HepG2 (cell line): Measurements from ENCODE around the gene XPR1. TPM values are rescaled to one million over a fixed set of nuclear protein-coding genes. Genes with fewer than 3 reads are reported as not detected.

Experiments
- GTF3A ChIP-seq: sonication (generic); formaldehyde crosslinking; conservative IDR thresholded peaks from 2 replicates; pipeline ENCODE4 v1.4.0; 2020; ENCODE audit warnings: mild to moderate bottlenecking, missing genetic modification reagents
- HDAC1 ChIP-seq: sonication (generic); formaldehyde crosslinking; IDR thresholded peaks from 2 replicates; pipeline ENCODE4 v1.5.1; 2020; ENCODE audit warnings: mild to moderate bottlenecking, missing genetic modification reagents
- HNF4A ChIP-seq: sonication (generic); formaldehyde crosslinking; IDR thresholded peaks from 2 replicates; pipeline ENCODE4 v1.4.0; 2020; ENCODE audit warnings: missing genetic modification reagents
- NFE2L2 ChIP-seq: fragments of 150-350 bp; IDR thresholded peaks from 2 replicates; pipeline ENCODE4 v1.6.1; 2014; ENCODE audit warnings: low read length
- RXRB ChIP-seq: IDR thresholded peaks from 2 replicates; pipeline ENCODE4 v1.6.1; 2016; ENCODE audit warnings: borderline replicate concordance, missing genetic modification reagents, missing compliant biosample characterization
- SALL1 ChIP-seq: sonication (generic); formaldehyde crosslinking; IDR thresholded peaks from 2 replicates; pipeline ENCODE4 v1.8.0; 2022; ENCODE audit warnings: mild to moderate bottlenecking, missing genetic modification reagents
- SOX13 ChIP-seq, 3 experiments: fragments of 450-650 bp in 1 of 3; sonication (generic) in 1 of 3; formaldehyde crosslinking in 1 of 3; IDR thresholded peaks in 2 of 3; conservative IDR thresholded peaks in 1 of 3; 2 replicates each; pipeline versions ENCODE4 v1.5.0 to v1.6.1; 2016 to 2020; ENCODE audit warnings: antibody characterized with exemption in 1 of 3, mild to moderate bottlenecking in 1 of 3, missing compliant biosample characterization in 1 of 3, missing genetic modification reagents in 1 of 3, moderate library complexity in 1 of 3
- TBP ChIP-seq: sonication (generic); formaldehyde crosslinking; IDR thresholded peaks from 2 replicates; pipeline ENCODE4 v1.5.0; 2020; ENCODE audit warnings: missing genetic modification reagents
- TCF7L2 ChIP-seq: IDR thresholded peaks from 2 replicates; pipeline ENCODE4 v1.6.1; 2011; ENCODE audit warnings: mild to moderate bottlenecking, low read depth, low read length, moderate library complexity
- TEAD3 ChIP-seq: optimal IDR thresholded peaks from 2 replicates; pipeline ENCODE3; 2016; ENCODE audit warnings: borderline replicate concordance
- ZFP90 ChIP-seq: sonication (generic); formaldehyde crosslinking; IDR thresholded peaks from 2 replicates; pipeline ENCODE4 v1.8.0; 2022; ENCODE audit warnings: missing genetic modification reagents, mild to moderate bottlenecking, inconsistent platforms, borderline replicate concordance
- ZNF784 ChIP-seq: sonication (generic); formaldehyde crosslinking; IDR thresholded peaks from 2 replicates; pipeline ENCODE4 v1.5.1; 2020; ENCODE audit warnings: missing genetic modification reagents, mild to moderate bottlenecking, borderline replicate concordance
- polyA plus RNA-seq, 8 experiments: library from polyadenylated mRNA; depleted of rRNA in 3 of 8; stranded (reverse) in 7 of 8; unstranded in 1 of 8; fragments of >200 nt; fragmentation: Illumina TruSeq in 4 of 8; extraction: Trizol in 4 of 8; gene quantifications; 2 replicates each; pipeline versions ENCODE4 v1.2.1 to v1.2.3, GENCODE V29; 2011 to 2016; ENCODE audit warnings: low read depth in 4 of 8, missing spikeins in 1 of 8, mixed read lengths in 1 of 8; ENCODE audit not compliant: insufficient read depth in 1 of 8
- total RNA-seq, 5 experiments: library from RNA; depleted of rRNA; stranded (reverse); fragments of >200 nt; fragmentation: Illumina TruSeq; extraction: Trizol; gene quantifications; 2 replicates each; pipeline ENCODE4 v1.2.3, GENCODE V29; 2016; ENCODE audit warnings: low read depth in 1 of 5
- TF ChIP-seq, protein P1 (sequence below): sonication (generic); formaldehyde crosslinking; IDR thresholded peaks from one replicate; pipeline ENCODE4 v1.5.1; 2020; ENCODE audit warnings: mild to moderate bottlenecking, missing genetic modification reagents; ENCODE audit errors: not compliant biosample characterization
- TF ChIP-seq, protein P2 (sequence below): IDR thresholded peaks from 2 replicates; pipeline ENCODE4 v1.4.0; 2020; ENCODE audit warnings: mild to moderate bottlenecking, missing genetic modification reagents
- TF ChIP-seq, protein P3 (sequence below): sonication (generic); formaldehyde crosslinking; IDR thresholded peaks from 2 replicates; pipeline ENCODE4 v1.5.0; 2020; ENCODE audit warnings: missing genetic modification reagents

Gene XPR1
- total and polyA plus RNA-seq, 2 of the 13 experiments (the other 11 are each of a cell fraction or from before 2014, with no cell fraction given) = 22.3 to 23.6 TPM

DNA sequence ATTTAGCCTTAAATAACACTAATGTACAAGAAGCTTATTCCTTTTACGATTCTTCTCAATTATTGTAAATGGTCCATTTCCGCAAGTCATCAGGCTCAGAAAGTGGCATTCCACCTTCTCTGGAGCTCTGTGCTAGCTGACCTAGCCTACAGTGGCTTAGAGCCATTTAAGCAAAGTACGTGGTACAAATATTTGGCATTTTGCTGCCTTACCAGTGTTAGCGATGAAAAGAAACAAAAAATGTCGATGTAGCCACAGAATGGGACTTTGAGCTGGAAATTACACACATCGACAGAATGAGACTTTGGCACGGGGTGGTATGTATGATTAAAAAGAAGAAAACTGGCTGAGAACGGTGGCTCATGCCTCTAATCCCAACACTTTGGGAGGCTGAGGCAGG is 47.0 kb upstream of the XPR1 start (continued):
- peak; percentile 42; the same call in 1 of the 2 replicates for TF ChIP-seq SALL1
- 0 out of 2 replicates have a peak, but pooled peaks have one; percentile 11 for TF ChIP-seq HDAC1 (CRISPR knock-in tag)
- TF ChIP-seq ZNF784 = no peak
- TF ChIP-seq RXRB = no peak
- no peak for TF ChIP-seq SOX13 (IDR thresholded peaks at IDR 0.05)
- peak in 1 of 2 experiments; percentile 35; a peak in 1 of 4 replicates for TF ChIP-seq SOX13 (CRISPR knock-in tag; conservative IDR thresholded peaks at IDR 0.05 in 1 of 2, IDR thresholded peaks at IDR 0.05 in 1 of 2)
- no peak for TF ChIP-seq TBP
- TF ChIP-seq, protein P1, sequence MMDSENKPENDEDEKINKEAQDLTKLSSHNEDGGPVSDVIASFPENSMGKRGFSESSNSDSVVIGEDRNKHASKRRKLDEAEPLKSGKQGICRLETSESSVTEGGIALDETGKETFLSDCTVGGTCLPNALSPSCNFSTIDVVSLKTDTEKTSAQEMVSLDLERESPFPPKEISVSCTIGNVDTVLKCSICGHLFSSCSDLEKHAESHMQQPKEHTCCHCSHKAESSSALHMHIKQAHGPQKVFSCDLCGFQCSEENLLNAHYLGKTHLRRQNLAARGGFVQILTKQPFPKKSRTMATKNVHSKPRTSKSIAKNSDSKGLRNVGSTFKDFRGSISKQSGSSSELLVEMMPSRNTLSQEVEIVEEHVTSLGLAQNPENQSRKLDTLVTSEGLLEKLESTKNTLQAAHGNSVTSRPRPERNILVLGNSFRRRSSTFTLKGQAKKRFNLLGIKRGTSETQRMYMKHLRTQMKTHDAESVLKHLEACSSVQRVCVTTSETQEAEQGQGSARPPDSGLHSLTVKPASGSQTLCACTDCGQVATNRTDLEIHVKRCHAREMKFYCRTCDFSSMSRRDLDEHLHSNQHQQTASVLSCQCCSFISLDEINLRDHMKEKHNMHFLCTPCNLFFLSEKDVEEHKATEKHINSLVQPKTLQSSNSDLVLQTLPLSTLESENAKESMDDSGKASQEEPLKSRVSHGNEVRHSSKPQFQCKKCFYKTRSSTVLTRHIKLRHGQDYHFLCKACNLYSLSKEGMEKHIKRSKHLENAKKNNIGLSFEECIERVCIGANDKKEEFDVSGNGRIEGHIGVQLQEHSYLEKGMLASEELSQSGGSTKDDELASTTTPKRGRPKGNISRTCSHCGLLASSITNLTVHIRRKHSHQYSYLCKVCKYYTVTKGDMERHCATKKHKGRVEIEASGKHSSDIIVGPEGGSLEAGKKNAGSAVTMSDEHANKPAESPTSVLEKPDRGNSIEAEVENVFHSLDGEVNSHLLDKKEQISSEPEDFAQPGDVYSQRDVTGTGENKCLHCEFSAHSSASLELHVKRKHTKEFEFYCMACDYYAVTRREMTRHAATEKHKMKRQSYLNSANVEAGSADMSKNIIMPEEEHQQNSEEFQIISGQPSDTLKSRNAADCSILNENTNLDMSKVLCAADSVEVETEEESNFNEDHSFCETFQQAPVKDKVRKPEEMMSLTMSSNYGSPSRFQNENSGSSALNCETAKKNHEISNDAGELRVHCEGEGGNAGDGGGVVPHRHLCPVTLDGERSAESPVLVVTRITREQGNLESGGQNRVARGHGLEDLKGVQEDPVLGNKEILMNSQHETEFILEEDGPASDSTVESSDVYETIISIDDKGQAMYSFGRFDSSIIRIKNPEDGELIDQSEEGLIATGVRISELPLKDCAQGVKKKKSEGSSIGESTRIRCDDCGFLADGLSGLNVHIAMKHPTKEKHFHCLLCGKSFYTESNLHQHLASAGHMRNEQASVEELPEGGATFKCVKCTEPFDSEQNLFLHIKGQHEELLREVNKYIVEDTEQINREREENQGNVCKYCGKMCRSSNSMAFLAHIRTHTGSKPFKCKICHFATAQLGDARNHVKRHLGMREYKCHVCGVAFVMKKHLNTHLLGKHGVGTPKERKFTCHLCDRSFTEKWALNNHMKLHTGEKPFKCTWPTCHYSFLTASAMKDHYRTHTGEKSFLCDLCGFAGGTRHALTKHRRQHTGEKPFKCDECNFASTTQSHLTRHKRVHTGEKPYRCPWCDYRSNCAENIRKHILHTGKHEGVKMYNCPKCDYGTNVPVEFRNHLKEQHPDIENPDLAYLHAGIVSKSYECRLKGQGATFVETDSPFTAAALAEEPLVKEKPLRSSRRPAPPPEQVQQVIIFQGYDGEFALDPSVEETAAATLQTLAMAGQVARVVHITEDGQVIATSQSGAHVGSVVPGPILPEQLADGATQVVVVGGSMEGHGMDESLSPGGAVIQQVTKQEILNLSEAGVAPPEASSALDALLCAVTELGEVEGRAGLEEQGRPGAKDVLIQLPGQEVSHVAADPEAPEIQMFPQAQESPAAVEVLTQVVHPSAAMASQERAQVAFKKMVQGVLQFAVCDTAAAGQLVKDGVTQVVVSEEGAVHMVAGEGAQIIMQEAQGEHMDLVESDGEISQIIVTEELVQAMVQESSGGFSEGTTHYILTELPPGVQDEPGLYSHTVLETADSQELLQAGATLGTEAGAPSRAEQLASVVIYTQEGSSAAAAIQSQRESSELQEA (CRISPR knock-in tag) = no peak
- no peak for TF ChIP-seq ZFP90 (CRISPR knock-in tag)
- TF ChIP-seq, protein P2, sequence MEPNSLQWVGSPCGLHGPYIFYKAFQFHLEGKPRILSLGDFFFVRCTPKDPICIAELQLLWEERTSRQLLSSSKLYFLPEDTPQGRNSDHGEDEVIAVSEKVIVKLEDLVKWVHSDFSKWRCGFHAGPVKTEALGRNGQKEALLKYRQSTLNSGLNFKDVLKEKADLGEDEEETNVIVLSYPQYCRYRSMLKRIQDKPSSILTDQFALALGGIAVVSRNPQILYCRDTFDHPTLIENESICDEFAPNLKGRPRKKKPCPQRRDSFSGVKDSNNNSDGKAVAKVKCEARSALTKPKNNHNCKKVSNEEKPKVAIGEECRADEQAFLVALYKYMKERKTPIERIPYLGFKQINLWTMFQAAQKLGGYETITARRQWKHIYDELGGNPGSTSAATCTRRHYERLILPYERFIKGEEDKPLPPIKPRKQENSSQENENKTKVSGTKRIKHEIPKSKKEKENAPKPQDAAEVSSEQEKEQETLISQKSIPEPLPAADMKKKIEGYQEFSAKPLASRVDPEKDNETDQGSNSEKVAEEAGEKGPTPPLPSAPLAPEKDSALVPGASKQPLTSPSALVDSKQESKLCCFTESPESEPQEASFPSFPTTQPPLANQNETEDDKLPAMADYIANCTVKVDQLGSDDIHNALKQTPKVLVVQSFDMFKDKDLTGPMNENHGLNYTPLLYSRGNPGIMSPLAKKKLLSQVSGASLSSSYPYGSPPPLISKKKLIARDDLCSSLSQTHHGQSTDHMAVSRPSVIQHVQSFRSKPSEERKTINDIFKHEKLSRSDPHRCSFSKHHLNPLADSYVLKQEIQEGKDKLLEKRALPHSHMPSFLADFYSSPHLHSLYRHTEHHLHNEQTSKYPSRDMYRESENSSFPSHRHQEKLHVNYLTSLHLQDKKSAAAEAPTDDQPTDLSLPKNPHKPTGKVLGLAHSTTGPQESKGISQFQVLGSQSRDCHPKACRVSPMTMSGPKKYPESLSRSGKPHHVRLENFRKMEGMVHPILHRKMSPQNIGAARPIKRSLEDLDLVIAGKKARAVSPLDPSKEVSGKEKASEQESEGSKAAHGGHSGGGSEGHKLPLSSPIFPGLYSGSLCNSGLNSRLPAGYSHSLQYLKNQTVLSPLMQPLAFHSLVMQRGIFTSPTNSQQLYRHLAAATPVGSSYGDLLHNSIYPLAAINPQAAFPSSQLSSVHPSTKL (CRISPR knock-in tag) = 0 out of 2 replicates have a peak, but pooled peaks have one; percentile 19
- TF ChIP-seq, protein P3, sequence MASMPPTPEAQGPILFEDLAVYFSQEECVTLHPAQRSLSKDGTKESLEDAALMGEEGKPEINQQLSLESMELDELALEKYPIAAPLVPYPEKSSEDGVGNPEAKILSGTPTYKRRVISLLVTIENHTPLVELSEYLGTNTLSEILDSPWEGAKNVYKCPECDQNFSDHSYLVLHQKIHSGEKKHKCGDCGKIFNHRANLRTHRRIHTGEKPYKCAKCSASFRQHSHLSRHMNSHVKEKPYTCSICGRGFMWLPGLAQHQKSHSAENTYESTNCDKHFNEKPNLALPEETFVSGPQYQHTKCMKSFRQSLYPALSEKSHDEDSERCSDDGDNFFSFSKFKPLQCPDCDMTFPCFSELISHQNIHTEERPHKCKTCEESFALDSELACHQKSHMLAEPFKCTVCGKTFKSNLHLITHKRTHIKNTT (CRISPR knock-in tag) = no peak
- peak; percentile 42 for TF ChIP-seq TEAD3 (CRISPR knock-in tag)
- peak; percentile 80 for TF ChIP-seq HNF4A
- TF ChIP-seq NFE2L2 = peak; percentile 46; the same call in 1 of the 2 replicates
- TF ChIP-seq GTF3A = no peak
- TF ChIP-seq TCF7L2 = no peak
